SU-DHL-6 (cell line): ENCODE data around the gene ATP2A3.

Experiments
- H2AFZ ChIP-seq: fragments of 200-600 bp; sonication (generic); 2 replicates; pipeline ENCODE4 v1.6.1; 2014; ENCODE audit warnings: low read depth, mild to moderate bottlenecking, moderate library complexity, mixed read lengths, antibody characterized with exemption, low read length; ENCODE audit not compliant: severe bottlenecking
- H3F3A ChIP-seq: fragments of 200-600 bp; shearing (Covaris generic); 2 replicates; pipeline ENCODE4 v1.6.0; 2016; ENCODE audit warnings: antibody characterized with exemption, mild to moderate bottlenecking; ENCODE audit not compliant: insufficient read depth
- H3K27ac ChIP-seq: fragments of 200-600 bp; sonication (generic); 2 replicates; pipeline ENCODE4 v1.5.1; 2016; ENCODE audit warnings: low read depth, mild to moderate bottlenecking, low read length, moderate library complexity, mixed read lengths
- H3K27me3 ChIP-seq: fragments of 200-600 bp; sonication (generic), shearing (Covaris generic); 2 replicates; pipeline ENCODE4 v1.6.0; 2014; ENCODE audit warnings: mild to moderate bottlenecking, low read length
- H3K36me3 ChIP-seq: fragments of 200-600 bp; sonication (generic); 2 replicates; pipeline ENCODE4 v1.6.1; 2014; ENCODE audit warnings: mild to moderate bottlenecking, low read length, mixed read lengths
- H3K4me2 ChIP-seq: fragments of 300-600, 200-600 bp; shearing (Covaris generic), sonication (generic); 2 replicates; pipeline ENCODE4 v1.6.0; 2014; ENCODE audit warnings: low read length, low read depth, mild to moderate bottlenecking; ENCODE audit not compliant: poor library complexity, severe bottlenecking
- H3K4me3 ChIP-seq: fragments of 200-600 bp; sonication (generic); 2 replicates; pipeline ENCODE4 v1.5.1; 2014; ENCODE audit warnings: antibody characterized with exemption, low read length, mild to moderate bottlenecking, mixed read lengths; ENCODE audit not compliant: insufficient read depth, poor library complexity, severe bottlenecking
- H3K79me2 ChIP-seq: fragments of 200-600 bp; sonication (generic); 2 replicates; pipeline ENCODE4 v1.6.1; 2014; ENCODE audit warnings: mild to moderate bottlenecking, low read length, moderate library complexity; ENCODE audit not compliant: insufficient read depth
- H3K9ac ChIP-seq: fragments of 200-600 bp; sonication (generic); 2 replicates; pipeline ENCODE4 v1.7.0; 2014; ENCODE audit warnings: mild to moderate bottlenecking, low read length
- H3K9me2 ChIP-seq: fragments of 200-600 bp; sonication (generic); replicated peaks from 2 replicates; pipeline ENCODE4 v1.6.1; 2014; ENCODE audit warnings: low read length; ENCODE audit not compliant: insufficient read depth
- H3K9me3 ChIP-seq: fragments of 200-600 bp; sonication (generic); 2 replicates; pipeline ENCODE4 v1.6.1; 2014; ENCODE audit warnings: low read length, mixed read lengths; ENCODE audit not compliant: insufficient read depth
- H4K20me1 ChIP-seq: fragments of 200-600 bp; sonication (generic); 2 replicates; pipeline ENCODE4 v1.6.1; 2014; ENCODE audit warnings: low read depth, mild to moderate bottlenecking, antibody characterized with exemption, low read length, moderate library complexity, mixed read lengths
- CTCF ChIP-seq: fragments of 200-600 bp; sonication (generic); IDR thresholded peaks from one replicate; pipeline ENCODE4 v1.5.1; 2017; ENCODE audit warnings: antibody characterized with exemption, mild to moderate bottlenecking, low read length, moderate library complexity; ENCODE audit not compliant: insufficient read depth, poor library complexity, severe bottlenecking
- EZH2phosphoT487 ChIP-seq: fragments of 200-600 bp; sonication (generic), shearing (Covaris generic); conservative IDR thresholded peaks from 2 replicates; pipeline ENCODE4 v1.6.1; 2018; ENCODE audit warnings: mild to moderate bottlenecking, antibody characterized with exemption, low read length, moderate library complexity, mixed read lengths

Gene ATP2A3

GRCh38 chr17:3893003-3893719 is 71.1 kb downstream of the ATP2A3 start, which contains the start of gene CAMKK1:
CAMKK1 (minus strand) TSS chr17:3893053; CDS start chr17:3885687, 7,366 bp downstream.
- Histone ChIP-seq H3K9me2 (no peaks in the 10 kb centered on the region), H3K4me3 (peak within 1 kb of the TSS; percentile 64), H3K9me3 (no peaks in the 10 kb centered on the region), H4K20me1 (no peaks in the 10 kb centered on the region), H3K27me3 (no peaks in the 10 kb centered on the region), H3K4me2 (peak within 1 kb of the TSS; percentile 86), H2AFZ (peak within 1 kb of the TSS; percentile 95), H3F3A (peaks cover 5% of the 10 kb centered on the region), H3K9ac (peak within 1 kb of the TSS; percentile 64), H3K36me3 (no peaks in the 10 kb centered on the region), H3K27ac (peak within 1 kb of the TSS; percentile 47), H3K79me2 (no peaks in the 10 kb centered on the region)
- TF ChIP-seq EZH2phosphoT487 (no peak), CTCF (no peak)

GRCh38 chr17:3892095-3892998 is 71.9 kb downstream of the ATP2A3 start:
- no peaks in the 10 kb centered on the region for H4K20me1 ChIP-seq
- no peaks in the 10 kb centered on the region for H3K9me2 ChIP-seq
- no peaks in the 10 kb centered on the region for H3K9me3 ChIP-seq
- H3K27me3 ChIP-seq, result no peaks in the 10 kb centered on the region
- H3K9ac ChIP-seq, result peak overlapping the region; percentile 55
- TF ChIP-seq EZH2phosphoT487 (no peak), CTCF (no peak)
- H3K27ac ChIP-seq, result no peak overlapping the region
- H2AFZ ChIP-seq, result peak overlapping the region; percentile 51
- H3K4me2 ChIP-seq, result peak overlapping the region; percentile 86
- peak overlapping the region; percentile 64 for H3K4me3 ChIP-seq
- H3K79me2 ChIP-seq, result no peaks in the 10 kb centered on the region
- H3F3A ChIP-seq, result peaks cover 5% of the 10 kb centered on the region
- no peaks in the 10 kb centered on the region for H3K36me3 ChIP-seq

- no peak overlapping the region for H3K4me3 ChIP-seq
- no peak overlapping the region for H2AFZ ChIP-seq
- H3K9me3 ChIP-seq, result no peaks in the 10 kb centered on the region
- H3K9me2 ChIP-seq, result no peaks in the 10 kb centered on the region
- no peak overlapping the region for H3K27ac ChIP-seq
- H3F3A ChIP-seq, result peaks cover 5% of the 10 kb centered on the region
- H3K36me3 ChIP-seq, result no peaks in the 10 kb centered on the region
- H3K27me3 ChIP-seq, result no peaks in the 10 kb centered on the region
- H4K20me1 ChIP-seq, result no peaks in the 10 kb centered on the region
- TF ChIP-seq EZH2phosphoT487 (no peak), CTCF (no peak)
- no peak overlapping the region for H3K4me2 ChIP-seq
- H3K9ac ChIP-seq, result no peak overlapping the region
- H3K79me2 ChIP-seq, result no peaks in the 10 kb centered on the region
These were observed 72.6 kb downstream of the ATP2A3 start for GRCh38 chr17:3891626-3892094.
